ENCODE results near the gene ADNP.
A peak's percentile ranks its signal among the peaks of the same experiment; 100 is the strongest.
"Not testable (repeated sequence)": the region's sequence is repeated elsewhere in the genome, so short reads cannot be mapped to it uniquely, and the experiment has no call there.

ADNP gene

DNA sequence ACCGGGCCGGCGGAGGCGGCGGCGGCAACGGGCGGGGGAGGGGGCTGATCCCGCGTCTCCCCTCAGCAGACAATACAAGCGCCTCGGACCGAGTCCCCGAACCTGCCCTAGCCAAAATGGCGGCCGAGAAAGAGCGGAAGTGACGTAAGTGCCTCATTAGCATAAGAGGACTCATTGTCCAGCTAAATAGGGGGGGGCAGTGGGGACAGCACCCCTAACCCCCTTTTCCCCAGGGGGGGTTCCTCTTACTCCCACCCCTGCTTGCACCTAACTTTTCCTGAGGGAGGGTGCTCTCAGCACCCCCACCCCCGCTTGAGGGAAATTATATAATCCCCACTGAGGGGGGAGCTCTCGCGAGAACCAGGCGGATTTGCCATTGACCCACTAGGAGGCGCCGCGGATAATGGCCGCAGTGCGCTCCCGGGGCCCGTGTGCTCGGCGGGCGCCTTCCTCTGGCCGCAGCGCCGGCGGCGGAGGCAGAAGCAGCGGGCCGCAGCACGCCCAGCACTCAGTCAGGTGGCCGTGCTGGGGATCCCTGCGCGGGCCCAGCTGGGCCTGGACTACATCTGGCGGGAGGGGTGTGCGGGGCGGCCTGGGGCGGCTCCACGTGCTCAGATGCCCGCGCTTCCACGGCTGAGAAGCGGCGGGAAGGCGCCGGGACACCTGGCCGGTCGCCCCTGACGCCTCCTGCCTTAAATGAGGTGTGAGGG lies at the start of gene ADNP:
TSS of gene ADNP (minus strand) at position 132 of the 710 bp plus-strand sequence. CDS start 27,441 bp downstream, outside the sequence.
- Histone ChIP-seq H4K20me1 (ENCODE audit: insufficient read depth, low read length, poor library complexity, severe bottlenecking) (peaks cover 34% of the 10 kb centered on the region), H3K79me2 (ENCODE audit: insufficient read depth, low read length) (peaks cover 41% of the 10 kb centered on the region), H3K4me2 (ENCODE audit: low read depth, low read length, poor library complexity, severe bottlenecking) (peak within 1 kb of the TSS; percentile 38), H3K9me2 (replicated peaks; ENCODE audit: low read depth, low read length) (no peaks in the 10 kb centered on the region), H3K9me3 (ENCODE audit: insufficient read depth, low read depth, low read length) (no peaks in the 10 kb centered on the region), H3K36me3 (ENCODE audit: insufficient read depth, low read length) (peaks cover 28% of the 10 kb centered on the region), H3K27me3 (ENCODE audit: insufficient read depth, low read length, poor library complexity, severe bottlenecking) (no peaks in the 10 kb centered on the region), H3K4me1 (ENCODE audit: insufficient read depth, low read length, poor library complexity, severe bottlenecking) (peaks cover 27% of the 10 kb centered on the region), H3F3A (ENCODE audit: low read depth) (peaks cover 9% of the 10 kb centered on the region; the same call in 1 of the 2 replicates), H3K9ac (ENCODE audit: low read depth, low read length, poor library complexity, severe bottlenecking) (peak within 1 kb of the TSS; percentile 85), H2AFZ (ENCODE audit: low read length) (peak within 1 kb of the TSS; percentile 55; the same call in 1 of the 2 replicates), H3K4me3 (ENCODE audit: low read length, poor library complexity, severe bottlenecking) (peak within 1 kb of the TSS; percentile 83)
- TF ChIP-seq EZH2phosphoT487 (IDR thresholded peaks at IDR 0.05; ENCODE audit: borderline replicate concordance), result no peak
- TF ChIP-seq, protein P1, sequence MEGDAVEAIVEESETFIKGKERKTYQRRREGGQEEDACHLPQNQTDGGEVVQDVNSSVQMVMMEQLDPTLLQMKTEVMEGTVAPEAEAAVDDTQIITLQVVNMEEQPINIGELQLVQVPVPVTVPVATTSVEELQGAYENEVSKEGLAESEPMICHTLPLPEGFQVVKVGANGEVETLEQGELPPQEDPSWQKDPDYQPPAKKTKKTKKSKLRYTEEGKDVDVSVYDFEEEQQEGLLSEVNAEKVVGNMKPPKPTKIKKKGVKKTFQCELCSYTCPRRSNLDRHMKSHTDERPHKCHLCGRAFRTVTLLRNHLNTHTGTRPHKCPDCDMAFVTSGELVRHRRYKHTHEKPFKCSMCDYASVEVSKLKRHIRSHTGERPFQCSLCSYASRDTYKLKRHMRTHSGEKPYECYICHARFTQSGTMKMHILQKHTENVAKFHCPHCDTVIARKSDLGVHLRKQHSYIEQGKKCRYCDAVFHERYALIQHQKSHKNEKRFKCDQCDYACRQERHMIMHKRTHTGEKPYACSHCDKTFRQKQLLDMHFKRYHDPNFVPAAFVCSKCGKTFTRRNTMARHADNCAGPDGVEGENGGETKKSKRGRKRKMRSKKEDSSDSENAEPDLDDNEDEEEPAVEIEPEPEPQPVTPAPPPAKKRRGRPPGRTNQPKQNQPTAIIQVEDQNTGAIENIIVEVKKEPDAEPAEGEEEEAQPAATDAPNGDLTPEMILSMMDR (conservative IDR thresholded peaks at IDR 0.05; ENCODE audit: low read length), result peak; percentile 62

GRCh38 chr20:50980071-50980681 lies 48.9 kb upstream of the ADNP start:
- no peak overlapping the region for H3K4me2 ChIP-seq (ENCODE audit: low read depth, low read length, poor library complexity, severe bottlenecking)
- no peaks in the 10 kb centered on the region for H4K20me1 ChIP-seq (ENCODE audit: insufficient read depth, low read length, poor library complexity, severe bottlenecking)
- H2AFZ ChIP-seq (ENCODE audit: low read length), result no peak overlapping the region
- H3K9me3 ChIP-seq (ENCODE audit: insufficient read depth, low read depth, low read length), result no peaks in the 10 kb centered on the region
- H3K4me1 ChIP-seq (ENCODE audit: insufficient read depth, low read length, poor library complexity, severe bottlenecking), result no peaks in the 10 kb centered on the region
- H3K9me2 ChIP-seq (replicated peaks; ENCODE audit: low read depth, low read length), result no peaks in the 10 kb centered on the region
- no peaks in the 10 kb centered on the region for H3K36me3 ChIP-seq (ENCODE audit: insufficient read depth, low read length)
- H3K79me2 ChIP-seq (ENCODE audit: insufficient read depth, low read length), result no peaks in the 10 kb centered on the region
- no peaks in the 10 kb centered on the region for H3F3A ChIP-seq (ENCODE audit: low read depth)
- TF ChIP-seq, protein P1 (conservative IDR thresholded peaks at IDR 0.05; ENCODE audit: low read length), result no peak
- no peak for TF ChIP-seq EZH2phosphoT487 (IDR thresholded peaks at IDR 0.05; ENCODE audit: borderline replicate concordance)
- no peak overlapping the region for H3K9ac ChIP-seq (ENCODE audit: low read depth, low read length, poor library complexity, severe bottlenecking)
- H3K27me3 ChIP-seq (ENCODE audit: insufficient read depth, low read length, poor library complexity, severe bottlenecking), result no peaks in the 10 kb centered on the region
- no peak overlapping the region for H3K4me3 ChIP-seq (ENCODE audit: low read length, poor library complexity, severe bottlenecking)

- H3F3A ChIP-seq (ENCODE audit: low read depth); H3K79me2 ChIP-seq (ENCODE audit: insufficient read depth, low read length); H2AFZ ChIP-seq (ENCODE audit: low read length); H3K27me3 ChIP-seq (ENCODE audit: insufficient read depth, low read length, poor library complexity, severe bottlenecking); H3K9me3 ChIP-seq (ENCODE audit: insufficient read depth, low read depth, low read length); H4K20me1 ChIP-seq (ENCODE audit: insufficient read depth, low read length, poor library complexity, severe bottlenecking); H3K9me2 ChIP-seq (replicated peaks; ENCODE audit: low read depth, low read length); H3K36me3 ChIP-seq (ENCODE audit: insufficient read depth, low read length); H3K4me2 ChIP-seq (ENCODE audit: low read depth, low read length, poor library complexity, severe bottlenecking); H3K9ac ChIP-seq (ENCODE audit: low read depth, low read length, poor library complexity, severe bottlenecking); H3K4me1 ChIP-seq (ENCODE audit: insufficient read depth, low read length, poor library complexity, severe bottlenecking); H3K4me3 ChIP-seq (ENCODE audit: low read length, poor library complexity, severe bottlenecking): not testable (repeated sequence)
Observed at GRCh38 chr20:50978533-50978932, 47.3 kb upstream of the ADNP start.

Data from Loucy (cell line).